ENCODE measurements around the gene ARHGEF7. TPM values are rescaled to one million over a fixed set of nuclear protein-coding genes. Genes with fewer than 3 reads are reported as not detected.
A peak's percentile ranks its signal among the peaks of the same experiment; 100 is the strongest.

Gene ARHGEF7
- total RNA-seq, 1 donor from 2014 or later, result 63.2 TPM

GRCh38 chr13:111090169-111090568, 24.9 kb upstream of the ARHGEF7 start:
- Histone ChIP-seq H3K27me3 (no peaks in the 10 kb centered on the region), H3K4me3 (no peak overlapping the region), H3K9me3 (no peaks in the 10 kb centered on the region), H3K4me1 (no peaks in the 10 kb centered on the region), H3K27ac (no peak overlapping the region), H3K36me3 (no peaks in the 10 kb centered on the region)
- TF ChIP-seq CTCF (IDR thresholded peaks at IDR 0.05), result no peak
- ATAC-seq, result no peak
- DNase-seq, result no peak
- intact Hi-C loops (cut with DNase I), result no loop called here

- Histone ChIP-seq H3K27ac (no peak overlapping the region), H3K4me1 (no peaks in the 10 kb centered on the region), H3K9me3 (no peaks in the 10 kb centered on the region), H3K36me3 (no peaks in the 10 kb centered on the region), H3K27me3 (peaks cover 14% of the 10 kb centered on the region), H3K4me3 (no peak overlapping the region)
- DNase-seq (no peak), ATAC-seq (peak; percentile 13)
- no peak for TF ChIP-seq CTCF (IDR thresholded peaks at IDR 0.05)
- intact Hi-C loops (cut with DNase I), result no loop called here
Observed at GRCh38 chr13:111092685-111093084, 22.4 kb upstream of the ARHGEF7 start.

- TF ChIP-seq CTCF (IDR thresholded peaks at IDR 0.05), result no peak
- Histone ChIP-seq H3K4me3 (no peak overlapping the region), H3K27ac (no peak overlapping the region), H3K36me3 (no peaks in the 10 kb centered on the region), H3K9me3 (no peaks in the 10 kb centered on the region), H3K4me1 (no peaks in the 10 kb centered on the region), H3K27me3 (peaks cover 14% of the 10 kb centered on the region)
- DNase-seq (no peak), ATAC-seq (no peak)
- intact Hi-C loops (cut with DNase I), result no loop called here
Observed at GRCh38 chr13:111093136-111093535, 22.0 kb upstream of the ARHGEF7 start.

GRCh38 chr13:111093634-111094033, 21.5 kb upstream of the ARHGEF7 start:
- ATAC-seq (no peak), DNase-seq (no peak)
- Histone ChIP-seq H3K4me1 (no peaks in the 10 kb centered on the region), H3K27me3 (peaks cover 14% of the 10 kb centered on the region), H3K27ac (no peak overlapping the region), H3K9me3 (no peaks in the 10 kb centered on the region), H3K4me3 (no peak overlapping the region), H3K36me3 (no peaks in the 10 kb centered on the region)
- TF ChIP-seq CTCF (IDR thresholded peaks at IDR 0.05), result no peak
- intact Hi-C loops (cut with DNase I), result no loop called here

GRCh38 chr13:111095031-111095840, 19.9 kb upstream of the ARHGEF7 start:
- intact Hi-C loops (cut with DNase I), result no loop called here
- ATAC-seq (no peak), DNase-seq (peak; percentile 61)
- TF ChIP-seq CTCF (IDR thresholded peaks at IDR 0.05), result no peak
- H3K27me3 ChIP-seq, result peaks cover 14% of the 10 kb centered on the region
- H3K9me3 ChIP-seq, result no peaks in the 10 kb centered on the region
- no peaks in the 10 kb centered on the region for H3K36me3 ChIP-seq
- no peak overlapping the region for H3K4me3 ChIP-seq
- H3K27ac ChIP-seq, result no peak overlapping the region
- H3K4me1 ChIP-seq, result no peaks in the 10 kb centered on the region
